A549 (cell line): ENCODE measurements around the gene AAMDC. TPM values are rescaled to one million over a fixed set of nuclear protein-coding genes. Genes with fewer than 3 reads are reported as not detected.
A peak's percentile ranks its signal among the peaks of the same experiment; 100 is the strongest.
"Not testable (repeated sequence)": the region's sequence is repeated elsewhere in the genome, so short reads cannot be mapped to it uniquely, and the experiment has no call there.

Experiments used
- ATAC-seq, 2 experiments: fragments of 200-7000 bp in 1 of 2; fragments of >200 bp in 1 of 2; cut with Nextera tagmentation in 1 of 2; cut with Tn5 transposase in 1 of 2; 3 replicates each; pipeline versions ENCODE4 v1.8.0 to v1.9.1; 2018 to 2020; ENCODE audit warnings: mild to moderate bottlenecking in 1 of 2, moderate library complexity in 1 of 2
- CTCF ChIA-PET: fragments of 300-600 bp; sonication (Branson Sonifier 250); formaldehyde crosslinking; extraction: SDS; loops from one replicate; lab custom pipeline; 2021; ENCODE audit warnings: antibody characterized with exemption, inconsistent platforms; lab: Yijun Ruan, JAX
- POLR2A ChIA-PET: fragments of 350-600 bp; formaldehyde crosslinking; extraction: SDS; loops from one replicate; lab custom pipeline; 2021; ENCODE audit warnings: antibody characterized with exemption, inconsistent platforms; lab: Yijun Ruan, JAX
- DNase-seq, 2 experiments: peaks; one replicate each; pipeline versions ENCODE4 v3.0.0 to v3.0.0-alpha.2; 2011 to 2016; ENCODE audit warnings: low read depth in 1 of 2, low spot score in 1 of 2
- FAIRE-seq: peaks from 2 replicates; lab custom pipeline; 2011; peaks lifted over from hg19 to GRCh38; lab: Jason Lieb, UNC
- H3K27ac ChIP-seq, 2 experiments: fragments of >200 bp; sonication (Bioruptor Twin); formaldehyde crosslinking; 3 replicates each; pipeline ENCODE4 v1.5.1; 2016 to 2017
- H3K4me1 ChIP-seq: fragments of >200 bp; sonication (Bioruptor Twin); formaldehyde crosslinking; 3 replicates; pipeline ENCODE4 v1.6.1; 2016
- H3K4me2 ChIP-seq: fragments of >200 bp; sonication (Bioruptor Twin); formaldehyde crosslinking; 3 replicates; pipeline ENCODE4 v1.6.1; 2016
- H3K4me3 ChIP-seq: fragments of >200 bp; sonication (Bioruptor Twin); formaldehyde crosslinking; 3 replicates; pipeline ENCODE4 v1.5.1; 2016
- H3K9me3 ChIP-seq: fragments of >200 bp; sonication (Bioruptor Twin); formaldehyde crosslinking; 3 replicates; pipeline ENCODE4 v1.6.1; 2016
- EHF ChIP-seq: fragments of 250-450 bp; sonication (Bioruptor Pico); IDR thresholded peaks from 2 replicates; pipeline ENCODE4 v1.5.0; 2020; ENCODE audit warnings: mild to moderate bottlenecking
- FOSL2 ChIP-seq, 2 experiments: fragments of 450-650 bp in 1 of 2; fragments of >200 bp in 1 of 2; sonication (Bioruptor Twin) in 1 of 2; formaldehyde crosslinking; IDR thresholded peaks; 2 replicates each; pipeline versions ENCODE4 v1.5.0 to v1.6.1; 2016 to 2020; ENCODE audit warnings: mild to moderate bottlenecking in 1 of 2, moderate library complexity in 1 of 2
- KDM1A ChIP-seq: fragments of 200-600 bp; sonication (generic); IDR thresholded peaks from 2 replicates; pipeline ENCODE4 v1.6.1; 2016; ENCODE audit warnings: low read depth, mild to moderate bottlenecking
- MAFK ChIP-seq: fragments of 450-650 bp; IDR thresholded peaks from 2 replicates; pipeline ENCODE4 v1.6.1; 2014; ENCODE audit not compliant: partially characterized antibody
- RCOR1 ChIP-seq: fragments of 150-350 bp; IDR thresholded peaks from 2 replicates; pipeline ENCODE4 v1.6.1; 2014; ENCODE audit warnings: antibody characterized with exemption, low read length, low read depth
- WGBS: methylation state at CpG from one replicate; pipeline ENCODE4 v1.1.6; 2017; ENCODE audit errors: missing lambda C conversion rate; 5-methylcytosine and 5-hydroxymethylcytosine counted together
- polyA plus RNA-seq, 4 experiments: library from polyadenylated mRNA; depleted of rRNA in 3 of 4; stranded (reverse); fragments of >200 nt; fragmentation: RNase III in 1 of 4; extraction: RNeasy Plus Mini Kit Qiagen cat#74134 plus additional on column Dnase treatment in 1 of 4; gene quantifications; 2 replicates in 3 of 4; 3 replicates in 1 of 4; pipeline ENCODE4 v1.2.3, GENCODE V29; 2011 to 2017
- small RNA-seq, 6 experiments: library from RNA; depleted of rRNA; stranded (forward); fragments of <200 nt; gene quantifications; one replicate each; pipeline ENCODE3, GENCODE V24; 2012

AAMDC gene
- polyA plus RNA-seq, 2 of the 4 experiments (the other 2 are of a cell fraction): 25.4 to 36.5 TPM

- TF ChIP-seq KDM1A (no peak), EHF (no peak), RCOR1 (no peak)
These were observed 88.3 kb downstream of the AAMDC start (continued) for GRCh38 chr11:77909277-77909676.

DNA sequence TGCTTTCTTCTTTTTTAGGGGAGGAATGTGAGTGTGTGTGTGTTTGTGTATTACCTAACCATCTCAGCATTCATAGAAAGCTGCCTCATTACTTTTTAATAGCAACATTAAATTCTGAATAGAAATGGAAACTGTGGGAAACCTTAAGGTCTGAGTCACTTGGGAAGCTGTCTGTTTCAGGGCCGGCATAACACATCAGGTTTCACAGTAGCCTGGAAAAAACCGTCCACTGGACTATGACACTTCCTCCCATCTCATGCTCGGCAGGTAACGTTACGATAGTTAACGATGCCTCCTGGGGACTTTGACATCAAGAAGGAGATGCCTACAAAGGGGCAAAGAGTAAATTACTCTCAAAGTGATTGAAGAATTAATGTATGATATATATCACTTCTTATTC lies 89.9 kb downstream of the AAMDC start:
- POLR2A ChIA-PET, ATAC-seq, FAIRE-seq, H3K4me3 ChIP-seq, H3K27ac ChIP-seq, DNase-seq, CTCF ChIA-PET, H3K9me3 ChIP-seq, H3K4me2 ChIP-seq: not testable (repeated sequence)
- H3K4me1 ChIP-seq: peaks cover 19% of the 10 kb centered on the region
- WGBS: 93% methylated on average over 6 of the region's 6 CpGs

GRCh38 chr11:77913608-77914306 lies 92.8 kb downstream of the AAMDC start:
- H3K9me3 ChIP-seq, H3K27ac ChIP-seq, CTCF ChIA-PET, FAIRE-seq, DNase-seq, H3K4me3 ChIP-seq, POLR2A ChIA-PET: not testable (repeated sequence)
- Histone ChIP-seq H3K4me2 (peak overlapping the region; percentile 70), H3K4me1 (peaks cover 19% of the 10 kb centered on the region)
- ATAC-seq: peak; percentile 56 to 74; a peak in 5 of 6 replicates
- 61% methylated on average over 3 of the region's 4 CpGs for whole genome bisulfite sequencing

DNA sequence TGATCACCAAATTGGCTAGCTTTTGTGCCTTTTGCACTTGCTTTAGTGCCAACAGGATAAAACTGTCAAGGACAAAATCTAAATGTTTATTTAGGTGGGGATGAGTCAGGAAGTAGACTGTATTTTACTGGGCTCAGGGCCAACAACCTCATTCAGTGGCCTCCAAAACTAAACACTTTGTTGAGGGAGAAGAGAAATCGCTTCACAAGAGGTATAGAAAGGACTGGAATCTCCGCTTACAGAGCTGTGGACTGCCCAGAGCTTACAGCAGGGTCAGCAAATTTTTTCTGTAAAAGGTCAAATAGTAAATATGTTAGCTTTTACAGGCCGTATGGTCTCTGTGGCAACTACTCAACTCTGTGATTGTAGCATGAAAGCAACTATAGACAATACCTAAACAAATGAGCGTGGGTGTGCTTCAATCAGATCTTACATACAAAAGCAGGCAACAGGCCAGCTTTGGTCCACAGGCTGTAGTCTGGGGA lies 93.4 kb downstream of the AAMDC start:
- POLR2A ChIA-PET; FAIRE-seq; H3K4me3 ChIP-seq; H3K9me3 ChIP-seq; TF ChIP-seq FOSL2 (IDR thresholded peaks at IDR 0.05): not testable (repeated sequence)
- peak; percentile 86 to 90 for ATAC-seq
- Histone ChIP-seq H3K27ac (peak overlapping the region in 1 of 2 experiments; percentile 60; a peak in 3 of 6 replicates), H3K4me2 (peak overlapping the region; percentile 70)
- DNase-seq: peak; percentile 7 to 49
- TF ChIP-seq FOSL2 (CRISPR knock-in tag; IDR thresholded peaks at IDR 0.05) (peak; percentile 35), MAFK (peak; percentile 54)
- TF ChIP-seq, all 56 proteins: peak for 2; not testable (repeated sequence) for 54
- H3K4me1 ChIP-seq: peaks cover 19% of the 10 kb centered on the region
- CTCF ChIA-PET: not testable (repeated sequence)
- WGBS: 24% methylated on average over 4 of the region's 4 CpGs

GRCh38 chr11:77917713-77918112 lies 96.8 kb downstream of the AAMDC start:
- H3K27ac ChIP-seq, ATAC-seq, H3K4me3 ChIP-seq, H3K9me3 ChIP-seq, DNase-seq, POLR2A ChIA-PET, CTCF ChIA-PET, FAIRE-seq, H3K4me2 ChIP-seq: not testable (repeated sequence)
- peaks cover 19% of the 10 kb centered on the region for H3K4me1 ChIP-seq
- 80% methylated on average over 1 of the region's 2 CpGs for WGBS

Small RNA genes lying within 50 kb of the gene (small RNA-seq; reads per million reads assigned to genes)
- 0 reads per million in 6 experiments for gene AP002812.4

Other genes starting within 250 kb of the AAMDC start
- gene AQP11, start 231.2 kb upstream of the AAMDC start, polyA plus RNA-seq (2011; rRNA removed): 2.3 and 2.4 TPM in 2 replicates
- 2.2 to 3.1 TPM (median 2.6 TPM) in 3 replicates for gene AQP11, start 231.2 kb upstream of the AAMDC start, polyA plus RNA-seq (2017; fragmentation: RNase III; extraction: RNeasy Plus Mini Kit Qiagen cat#74134 plus additional on column Dnase treatment)
- gene CLNS1A, start 183.3 kb upstream of the AAMDC start, polyA plus RNA-seq (2011; rRNA removed): 176 and 210 TPM in 2 replicates
- 165 to 182 TPM (median 173 TPM) in 3 replicates for gene CLNS1A, start 183.3 kb upstream of the AAMDC start, polyA plus RNA-seq (2017; fragmentation: RNase III; extraction: RNeasy Plus Mini Kit Qiagen cat#74134 plus additional on column Dnase treatment)
- 29.6 TPM in 2 replicates for gene RSF1, start 422 bp upstream of the AAMDC start, polyA plus RNA-seq (2011; rRNA removed)
- 15.4 to 18.8 TPM (median 17.6 TPM) in 3 replicates for gene RSF1, start 422 bp upstream of the AAMDC start, polyA plus RNA-seq (2017; fragmentation: RNase III; extraction: RNeasy Plus Mini Kit Qiagen cat#74134 plus additional on column Dnase treatment)
- gene INTS4, start 173.5 kb downstream of the AAMDC start, polyA plus RNA-seq (2011; rRNA removed): 35.3 and 39.4 TPM in 2 replicates
- 20.2 to 23.2 TPM (median 22.0 TPM) in 3 replicates for gene INTS4, start 173.5 kb downstream of the AAMDC start, polyA plus RNA-seq (2017; fragmentation: RNase III; extraction: RNeasy Plus Mini Kit Qiagen cat#74134 plus additional on column Dnase treatment)
- 3.2 and 3.6 TPM in 2 replicates for gene KCTD14, start 202.1 kb downstream of the AAMDC start, polyA plus RNA-seq (2011; rRNA removed)
- 2.4 to 2.7 TPM (median 2.6 TPM) in 3 replicates for gene KCTD14, start 202.1 kb downstream of the AAMDC start, polyA plus RNA-seq (2017; fragmentation: RNase III; extraction: RNeasy Plus Mini Kit Qiagen cat#74134 plus additional on column Dnase treatment)
- not detected in 2 replicates for gene THRSP, start 242.7 kb downstream of the AAMDC start, polyA plus RNA-seq (2011; rRNA removed)
- not detected in 3 replicates for gene THRSP, start 242.7 kb downstream of the AAMDC start, polyA plus RNA-seq (2017; fragmentation: RNase III; extraction: RNeasy Plus Mini Kit Qiagen cat#74134 plus additional on column Dnase treatment)